GM23338 (cell line): Measurements from ENCODE around the gene ZBBX. TPM values are rescaled to one million over a fixed set of nuclear protein-coding genes. Genes with fewer than 3 reads are reported as not detected.

Experiments used
- ATAC-seq: fragments of 200-7000 bp; cut with Tn5 transposase; 3 replicates; pipeline ENCODE4 v1.9.1; 2020
- DNase-seq: peaks from one replicate; pipeline ENCODE4 v3.0.0-alpha.2; 2015; ENCODE audit warnings: low spot score
- H2AFZ ChIP-seq: fragments of 200-600 bp; sonication (generic); 2 replicates; pipeline ENCODE4 v1.8.0; 2016; ENCODE audit warnings: antibody characterized with exemption, mild to moderate bottlenecking, moderate library complexity
- H3F3A ChIP-seq: fragments of 200-600 bp; sonication (generic); replicated peaks from 2 replicates; pipeline ENCODE4 v1.8.0; 2017; ENCODE audit warnings: antibody characterized with exemption, mixed run types, low read depth
- H3K27ac ChIP-seq: fragments of 200-600 bp; sonication (generic); 2 replicates; pipeline ENCODE4 v1.6.1; 2016; ENCODE audit warnings: low read depth
- H3K27me3 ChIP-seq: fragments of 200-600 bp; sonication (generic); 2 replicates; pipeline ENCODE4 v1.8.0; 2016; ENCODE audit warnings: mild to moderate bottlenecking, mixed run types, moderate library complexity; ENCODE audit not compliant: insufficient read depth
- H3K36me3 ChIP-seq: fragments of 200-600 bp; sonication (generic); 2 replicates; pipeline ENCODE4 v1.8.0; 2016; ENCODE audit warnings: mild to moderate bottlenecking; ENCODE audit not compliant: insufficient read depth
- H3K4me1 ChIP-seq: fragments of 200-600 bp; sonication (generic); 2 replicates; pipeline ENCODE4 v1.8.0; 2016; ENCODE audit warnings: mild to moderate bottlenecking, moderate library complexity; ENCODE audit not compliant: insufficient read depth
- H3K4me2 ChIP-seq: fragments of 200-600 bp; sonication (generic); 2 replicates; pipeline ENCODE4 v1.7.1; 2017; ENCODE audit warnings: mixed run types
- H3K4me3 ChIP-seq: fragments of 200-600 bp; sonication (generic); 2 replicates; pipeline ENCODE4 v1.6.1; 2016; ENCODE audit warnings: mixed run types
- H3K79me2 ChIP-seq: fragments of 200-600 bp; sonication (generic); replicated peaks from 2 replicates; pipeline ENCODE4 v1.8.0; 2017; ENCODE audit warnings: mild to moderate bottlenecking; ENCODE audit not compliant: insufficient read depth
- H3K9me2 ChIP-seq: fragments of 200-600 bp; sonication (generic); 2 replicates; pipeline ENCODE4 v1.8.0; 2017; ENCODE audit not compliant: insufficient read depth
- H4K20me1 ChIP-seq: fragments of 200-600 bp; sonication (generic); replicated peaks from 2 replicates; pipeline ENCODE4 v1.8.0; 2017; ENCODE audit warnings: mild to moderate bottlenecking; ENCODE audit not compliant: insufficient read depth
- H3K27ac Mint-ChIP-seq: 2 replicates; pipeline ENCODE4 v1.8.0; 2020; ENCODE audit warnings: inconsistent platforms, mild to moderate bottlenecking, moderate library complexity, mixed read lengths
- H3K27me3 Mint-ChIP-seq: 3 replicates; pipeline ENCODE4 v1.8.0; 2022; ENCODE audit warnings: low read depth, mild to moderate bottlenecking, moderate library complexity, mixed read lengths, inconsistent platforms; ENCODE audit not compliant: insufficient read depth, poor library complexity
- H3K36me3 Mint-ChIP-seq: 3 replicates; pipeline ENCODE4 v1.8.0; 2021; ENCODE audit warnings: low read depth, mild to moderate bottlenecking, inconsistent platforms, moderate library complexity, mixed read lengths
- H3K4me1 Mint-ChIP-seq: 3 replicates; pipeline ENCODE4 v1.8.0; 2020; ENCODE audit warnings: mild to moderate bottlenecking, inconsistent platforms, mixed read lengths
- H3K4me3 Mint-ChIP-seq: 3 replicates; pipeline ENCODE4 v1.8.0; 2021; ENCODE audit warnings: moderate library complexity, mild to moderate bottlenecking, inconsistent platforms, mixed read lengths
- H3K9me3 Mint-ChIP-seq: 3 replicates; pipeline ENCODE4 v1.8.0; 2020; ENCODE audit warnings: moderate library complexity, mild to moderate bottlenecking, inconsistent platforms, mixed read lengths
- CREB1 ChIP-seq: fragments of 250-450 bp; sonication (Bioruptor Pico); IDR thresholded peaks from 2 replicates; pipeline ENCODE4 v1.5.0; 2020; ENCODE audit warnings: low read depth, mild to moderate bottlenecking, moderate library complexity
- CTCF ChIP-seq, 2 experiments: fragments of 200-600 bp in 1 of 2; sonication (generic) in 1 of 2; conservative IDR thresholded peaks; 2 replicates each; pipeline versions ENCODE4 v1.5.1 to v1.6.1; 2016 to 2017; ENCODE audit warnings: antibody characterized with exemption in 2 of 2, low read depth in 2 of 2, mild to moderate bottlenecking in 2 of 2, moderate library complexity in 1 of 2
- ETS1 ChIP-seq: IDR thresholded peaks from 2 replicates; pipeline ENCODE4 v1.6.1; 2016; ENCODE audit warnings: antibody characterized with exemption
- EZH2 ChIP-seq: fragments of 200-600 bp; sonication (generic); IDR thresholded peaks from one replicate; pipeline ENCODE4 v1.8.0; 2017; ENCODE audit warnings: antibody characterized with exemption, mild to moderate bottlenecking, low read depth; ENCODE audit not compliant: unreplicated experiment
- EZH2phosphoT487 ChIP-seq: fragments of 200-600 bp; sonication (generic); IDR thresholded peaks from one replicate; pipeline ENCODE4 v1.8.1; 2018; ENCODE audit warnings: antibody characterized with exemption; ENCODE audit not compliant: unreplicated experiment
- JUNB ChIP-seq: IDR thresholded peaks from one replicate; pipeline ENCODE4 v1.6.1; 2016; ENCODE audit warnings: antibody characterized with exemption; ENCODE audit not compliant: unreplicated experiment
- NANOG ChIP-seq: IDR thresholded peaks from 2 replicates; pipeline ENCODE4 v1.6.1; 2016; ENCODE audit warnings: antibody characterized with exemption, borderline replicate concordance
- POLR2AphosphoS5 ChIP-seq: IDR thresholded peaks from 2 replicates; pipeline ENCODE4 v1.6.1; 2016; ENCODE audit warnings: antibody characterized with exemption, low read depth
- STAT1 ChIP-seq: IDR thresholded peaks from one replicate; pipeline ENCODE4 v1.6.1; 2016; ENCODE audit warnings: antibody characterized with exemption; ENCODE audit not compliant: unreplicated experiment
- ZNF114 ChIP-seq: fragments of 250-450 bp; sonication (Bioruptor Pico); IDR thresholded peaks from 2 replicates; pipeline ENCODE4 v1.5.0; 2020; ENCODE audit warnings: mild to moderate bottlenecking, moderate library complexity
- ZNF331 ChIP-seq: fragments of 250-450 bp; sonication (Bioruptor Pico); IDR thresholded peaks from 2 replicates; pipeline ENCODE4 v1.5.0; 2020; ENCODE audit warnings: low read depth, mild to moderate bottlenecking, moderate library complexity
- polyA plus RNA-seq: library from polyadenylated mRNA; unstranded; fragments of >200 nt; fragmentation: Nextera tagmentation; extraction: Ambion mirVana; gene quantifications from 2 replicates; pipeline ENCODE4 v1.2.1, GENCODE V29; 2016
- total RNA-seq: library from RNA; depleted of rRNA; stranded (reverse); fragments of >200 nt; shearing (Covaris generic); gene quantifications from 2 replicates; pipeline ENCODE4 v1.2.3, GENCODE V29; 2014
- TF ChIP-seq, protein P1 (sequence below): IDR thresholded peaks from one replicate; pipeline ENCODE4 v1.6.1; 2018; ENCODE audit warnings: antibody characterized with exemption; ENCODE audit not compliant: unreplicated experiment
- TF ChIP-seq, protein P2 (sequence below): fragments of 250-450 bp; sonication (Bioruptor Pico); IDR thresholded peaks from 2 replicates; pipeline ENCODE4 v1.5.0; 2020; ENCODE audit warnings: mild to moderate bottlenecking, moderate library complexity

Gene ZBBX
- total and polyA plus RNA-seq, 2 experiments from 2014 or later, result 0.90 to 1.1 TPM

DNA sequence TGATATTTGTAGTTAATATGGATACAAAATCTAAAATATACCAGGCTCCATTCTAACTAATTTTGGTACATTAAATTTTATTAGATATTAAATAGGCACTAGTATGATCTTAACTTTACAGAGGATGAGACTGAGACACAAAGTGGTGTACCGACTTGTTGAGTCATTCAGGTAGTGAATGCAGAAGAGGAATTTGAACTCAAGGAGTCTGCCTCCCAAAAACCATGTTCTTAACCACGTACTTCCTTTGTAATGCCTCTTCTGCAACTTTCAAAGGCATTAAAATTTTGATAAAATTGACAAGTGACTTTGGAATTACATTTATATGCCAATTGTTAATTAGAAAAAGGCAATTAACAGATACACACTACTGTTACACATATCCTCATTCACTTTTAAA, 61.8 kb downstream of the ZBBX start:
- no peaks in the 10 kb centered on the region for H3K27me3 ChIP-seq
- no peaks in the 10 kb centered on the region for H3F3A ChIP-seq
- H3K36me3 ChIP-seq, result no peaks in the 10 kb centered on the region
- H3K4me3 ChIP-seq, result no peak overlapping the region
- no peak overlapping the region for H3K4me2 ChIP-seq
- H4K20me1 ChIP-seq, result no peaks in the 10 kb centered on the region
- H3K27ac ChIP-seq, result no peak overlapping the region
- H2AFZ ChIP-seq, result no peak overlapping the region
- H3K27me3 Mint-ChIP-seq, result no peaks in the 10 kb centered on the region
- H3K9me3 Mint-ChIP-seq, result no peaks in the 10 kb centered on the region
- no peaks in the 10 kb centered on the region for H3K9me2 ChIP-seq
- ATAC-seq, result no peak
- H3K36me3 Mint-ChIP-seq, result no peaks in the 10 kb centered on the region
- no peaks in the 10 kb centered on the region for H3K4me1 ChIP-seq
- no peak overlapping the region for H3K4me3 Mint-ChIP-seq
- H3K4me1 Mint-ChIP-seq, result no peaks in the 10 kb centered on the region
- no peaks in the 10 kb centered on the region for H3K79me2 ChIP-seq
- TF ChIP-seq EZH2 (no peak), CREB1 (no peak), STAT1 (no peak), POLR2AphosphoS5 (no peak), CTCF (conservative IDR thresholded peaks at IDR 0.05; ENCODE audit: low read depth in 2 of 2) (no peak), ZNF331 (CRISPR knock-in tag) (no peak), NANOG (no peak), ETS1 (no peak), EZH2phosphoT487 (no peak), JUNB (no peak), ZNF114 (no peak)
- TF ChIP-seq, protein P1, sequence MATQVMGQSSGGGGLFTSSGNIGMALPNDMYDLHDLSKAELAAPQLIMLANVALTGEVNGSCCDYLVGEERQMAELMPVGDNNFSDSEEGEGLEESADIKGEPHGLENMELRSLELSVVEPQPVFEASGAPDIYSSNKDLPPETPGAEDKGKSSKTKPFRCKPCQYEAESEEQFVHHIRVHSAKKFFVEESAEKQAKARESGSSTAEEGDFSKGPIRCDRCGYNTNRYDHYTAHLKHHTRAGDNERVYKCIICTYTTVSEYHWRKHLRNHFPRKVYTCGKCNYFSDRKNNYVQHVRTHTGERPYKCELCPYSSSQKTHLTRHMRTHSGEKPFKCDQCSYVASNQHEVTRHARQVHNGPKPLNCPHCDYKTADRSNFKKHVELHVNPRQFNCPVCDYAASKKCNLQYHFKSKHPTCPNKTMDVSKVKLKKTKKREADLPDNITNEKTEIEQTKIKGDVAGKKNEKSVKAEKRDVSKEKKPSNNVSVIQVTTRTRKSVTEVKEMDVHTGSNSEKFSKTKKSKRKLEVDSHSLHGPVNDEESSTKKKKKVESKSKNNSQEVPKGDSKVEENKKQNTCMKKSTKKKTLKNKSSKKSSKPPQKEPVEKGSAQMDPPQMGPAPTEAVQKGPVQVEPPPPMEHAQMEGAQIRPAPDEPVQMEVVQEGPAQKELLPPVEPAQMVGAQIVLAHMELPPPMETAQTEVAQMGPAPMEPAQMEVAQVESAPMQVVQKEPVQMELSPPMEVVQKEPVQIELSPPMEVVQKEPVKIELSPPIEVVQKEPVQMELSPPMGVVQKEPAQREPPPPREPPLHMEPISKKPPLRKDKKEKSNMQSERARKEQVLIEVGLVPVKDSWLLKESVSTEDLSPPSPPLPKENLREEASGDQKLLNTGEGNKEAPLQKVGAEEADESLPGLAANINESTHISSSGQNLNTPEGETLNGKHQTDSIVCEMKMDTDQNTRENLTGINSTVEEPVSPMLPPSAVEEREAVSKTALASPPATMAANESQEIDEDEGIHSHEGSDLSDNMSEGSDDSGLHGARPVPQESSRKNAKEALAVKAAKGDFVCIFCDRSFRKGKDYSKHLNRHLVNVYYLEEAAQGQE, result no peak
- TF ChIP-seq, protein P2, sequence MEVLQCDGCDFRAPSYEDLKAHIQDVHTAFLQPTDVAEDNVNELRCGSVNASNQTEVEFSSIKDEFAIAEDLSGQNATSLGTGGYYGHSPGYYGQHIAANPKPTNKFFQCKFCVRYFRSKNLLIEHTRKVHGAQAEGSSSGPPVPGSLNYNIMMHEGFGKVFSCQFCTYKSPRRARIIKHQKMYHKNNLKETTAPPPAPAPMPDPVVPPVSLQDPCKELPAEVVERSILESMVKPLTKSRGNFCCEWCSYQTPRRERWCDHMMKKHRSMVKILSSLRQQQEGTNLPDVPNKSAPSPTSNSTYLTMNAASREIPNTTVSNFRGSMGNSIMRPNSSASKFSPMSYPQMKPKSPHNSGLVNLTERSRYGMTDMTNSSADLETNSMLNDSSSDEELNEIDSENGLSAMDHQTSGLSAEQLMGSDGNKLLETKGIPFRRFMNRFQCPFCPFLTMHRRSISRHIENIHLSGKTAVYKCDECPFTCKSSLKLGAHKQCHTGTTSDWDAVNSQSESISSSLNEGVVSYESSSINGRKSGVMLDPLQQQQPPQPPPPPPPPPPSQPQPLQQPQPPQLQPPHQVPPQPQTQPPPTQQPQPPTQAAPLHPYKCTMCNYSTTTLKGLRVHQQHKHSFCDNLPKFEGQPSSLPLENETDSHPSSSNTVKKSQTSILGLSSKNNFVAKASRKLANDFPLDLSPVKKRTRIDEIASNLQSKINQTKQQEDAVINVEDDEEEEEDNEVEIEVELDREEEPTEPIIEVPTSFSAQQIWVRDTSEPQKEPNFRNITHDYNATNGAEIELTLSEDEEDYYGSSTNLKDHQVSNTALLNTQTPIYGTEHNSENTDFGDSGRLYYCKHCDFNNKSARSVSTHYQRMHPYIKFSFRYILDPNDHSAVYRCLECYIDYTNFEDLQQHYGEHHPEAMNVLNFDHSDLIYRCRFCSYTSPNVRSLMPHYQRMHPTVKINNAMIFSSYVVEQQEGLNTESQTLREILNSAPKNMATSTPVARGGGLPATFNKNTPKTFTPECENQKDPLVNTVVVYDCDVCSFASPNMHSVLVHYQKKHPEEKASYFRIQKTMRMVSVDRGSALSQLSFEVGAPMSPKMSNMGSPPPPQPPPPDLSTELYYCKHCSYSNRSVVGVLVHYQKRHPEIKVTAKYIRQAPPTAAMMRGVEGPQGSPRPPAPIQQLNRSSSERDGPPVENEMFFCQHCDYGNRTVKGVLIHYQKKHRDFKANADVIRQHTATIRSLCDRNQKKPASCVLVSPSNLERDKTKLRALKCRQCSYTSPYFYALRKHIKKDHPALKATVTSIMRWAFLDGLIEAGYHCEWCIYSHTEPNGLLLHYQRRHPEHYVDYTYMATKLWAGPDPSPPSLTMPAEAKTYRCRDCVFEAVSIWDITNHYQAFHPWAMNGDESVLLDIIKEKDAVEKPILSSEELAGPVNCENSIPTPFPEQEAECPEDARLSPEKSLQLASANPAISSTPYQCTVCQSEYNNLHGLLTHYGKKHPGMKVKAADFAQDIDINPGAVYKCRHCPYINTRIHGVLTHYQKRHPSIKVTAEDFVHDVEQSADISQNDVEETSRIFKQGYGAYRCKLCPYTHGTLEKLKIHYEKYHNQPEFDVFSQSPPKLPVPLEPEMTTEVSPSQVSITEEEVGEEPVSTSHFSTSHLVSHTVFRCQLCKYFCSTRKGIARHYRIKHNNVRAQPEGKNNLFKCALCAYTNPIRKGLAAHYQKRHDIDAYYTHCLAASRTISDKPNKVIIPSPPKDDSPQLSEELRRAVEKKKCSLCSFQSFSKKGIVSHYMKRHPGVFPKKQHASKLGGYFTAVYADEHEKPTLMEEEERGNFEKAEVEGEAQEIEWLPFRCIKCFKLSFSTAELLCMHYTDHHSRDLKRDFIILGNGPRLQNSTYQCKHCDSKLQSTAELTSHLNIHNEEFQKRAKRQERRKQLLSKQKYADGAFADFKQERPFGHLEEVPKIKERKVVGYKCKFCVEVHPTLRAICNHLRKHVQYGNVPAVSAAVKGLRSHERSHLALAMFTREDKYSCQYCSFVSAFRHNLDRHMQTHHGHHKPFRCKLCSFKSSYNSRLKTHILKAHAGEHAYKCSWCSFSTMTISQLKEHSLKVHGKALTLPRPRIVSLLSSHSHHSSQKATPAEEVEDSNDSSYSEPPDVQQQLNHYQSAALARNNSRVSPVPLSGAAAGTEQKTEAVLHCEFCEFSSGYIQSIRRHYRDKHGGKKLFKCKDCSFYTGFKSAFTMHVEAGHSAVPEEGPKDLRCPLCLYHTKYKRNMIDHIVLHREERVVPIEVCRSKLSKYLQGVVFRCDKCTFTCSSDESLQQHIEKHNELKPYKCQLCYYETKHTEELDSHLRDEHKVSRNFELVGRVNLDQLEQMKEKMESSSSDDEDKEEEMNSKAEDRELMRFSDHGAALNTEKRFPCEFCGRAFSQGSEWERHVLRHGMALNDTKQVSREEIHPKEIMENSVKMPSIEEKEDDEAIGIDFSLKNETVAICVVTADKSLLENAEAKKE (CRISPR knock-in tag), result no peak
- DNase-seq, result no peak
- no peak overlapping the region for H3K27ac Mint-ChIP-seq
